Activated CD8-positive, alpha-beta memory T cell treated with anti-CD3 and anti-CD28 coated beads for 24 hours (primary cell): ENCODE data around the gene ANKRD18A.

ENCODE experiments used
- DNase-seq: peaks from one replicate; pipeline ENCODE4 v3.0.0-alpha.2; 2020

Gene ANKRD18A

GRCh38 chr9:38620483-38621433 is at the start of gene ANKRD18A:
Gene ANKRD18A (minus strand): TSS chr9:38620596. CDS start chr9:38620285, 311 bp downstream.
- peak; percentile 84 for DNase-seq

GRCh38 chr9:38668791-38669466 is 48.5 kb upstream of the ANKRD18A start:
- no peak for DNase-seq

- DNase-seq = no peak
These were observed 42.6 kb upstream of the ANKRD18A start for GRCh38 chr9:38662763-38663593.

- no peak for DNase-seq
These were observed 39.1 kb upstream of the ANKRD18A start for GRCh38 chr9:38659538-38659937.

- DNase-seq = no peak
These were observed 36.5 kb upstream of the ANKRD18A start for GRCh38 chr9:38656896-38657295.

GRCh38 chr9:38652486-38652885 is 32.1 kb upstream of the ANKRD18A start:
- DNase-seq = no peak

- DNase-seq = no peak
These were observed 31.6 kb upstream of the ANKRD18A start for GRCh38 chr9:38652044-38652443.

- DNase-seq = no peak
These were observed 31.1 kb upstream of the ANKRD18A start for GRCh38 chr9:38651400-38652042.

GRCh38 chr9:38650564-38650963 is 30.2 kb upstream of the ANKRD18A start:
- no peak for DNase-seq

- no peak for DNase-seq
These were observed 29.5 kb upstream of the ANKRD18A start for GRCh38 chr9:38649731-38650363.

GRCh38 chr9:38644601-38645000 is 24.2 kb upstream of the ANKRD18A start:
- DNase-seq = no peak

- DNase-seq = no peak
These were observed 23.4 kb upstream of the ANKRD18A start for GRCh38 chr9:38643815-38644173.

- DNase-seq = no peak
These were observed 22.8 kb upstream of the ANKRD18A start for GRCh38 chr9:38642951-38643814.

GRCh38 chr9:38641985-38642864 is 21.8 kb upstream of the ANKRD18A start:
- no peak for DNase-seq

- no peak for DNase-seq
These were observed 20.7 kb upstream of the ANKRD18A start for GRCh38 chr9:38641142-38641541.

- DNase-seq = no peak
These were observed 19.2 kb upstream of the ANKRD18A start for GRCh38 chr9:38639577-38639940.

- no peak for DNase-seq
These were observed 18.6 kb upstream of the ANKRD18A start for GRCh38 chr9:38638881-38639576.

- no peak for DNase-seq
These were observed 13.9 kb upstream of the ANKRD18A start for GRCh38 chr9:38634315-38634714.

GRCh38 chr9:38629511-38629910 is 9.1 kb upstream of the ANKRD18A start:
- no peak for DNase-seq

GRCh38 chr9:38626006-38626405 is 5.6 kb upstream of the ANKRD18A start:
- DNase-seq = no peak
